COR-L47 (cell line): ENCODE data around the gene NSMF.
"Not testable (repeated sequence)": the region's sequence is repeated elsewhere in the genome, so short reads cannot be mapped to it uniquely, and the experiment has no call there.

Experiments
- DNase-seq: peaks from one replicate; lab custom pipeline; 2025; lab: John Stamatoyannopoulos, UW

Gene NSMF

GRCh38 chr9:137457406-137458193 is 1.5 kb downstream of the NSMF start:
- DNase-seq: peak; percentile 63

GRCh38 chr9:137456864-137457405 is 2.2 kb downstream of the NSMF start:
- DNase-seq: no peak

- DNase-seq: no peak
These were observed 2.9 kb downstream of the NSMF start for GRCh38 chr9:137456061-137456863.

- no peak for DNase-seq
These were observed 3.7 kb downstream of the NSMF start for GRCh38 chr9:137455359-137455991.

GRCh38 chr9:137454597-137455358 is 4.4 kb downstream of the NSMF start:
- no peak for DNase-seq

- DNase-seq: no peak
These were observed 5.0 kb downstream of the NSMF start for GRCh38 chr9:137454145-137454596.

GRCh38 chr9:137453643-137454081 is 5.5 kb downstream of the NSMF start:
- DNase-seq: no peak

- no peak for DNase-seq
These were observed 6.1 kb downstream of the NSMF start for GRCh38 chr9:137452761-137453642.

GRCh38 chr9:137452006-137452760 is 7.0 kb downstream of the NSMF start:
- DNase-seq: no peak

GRCh38 chr9:137451264-137452005 is 7.7 kb downstream of the NSMF start:
- DNase-seq: not testable (repeated sequence)

GRCh38 chr9:137450539-137451222 is 8.5 kb downstream of the NSMF start:
- DNase-seq: not testable (repeated sequence)

GRCh38 chr9:137449931-137450538 is 9.1 kb downstream of the NSMF start:
- no peak for DNase-seq

GRCh38 chr9:137449081-137449844 is 9.9 kb downstream of the NSMF start:
- no peak for DNase-seq

GRCh38 chr9:137448602-137448962 is 10.6 kb downstream of the NSMF start:
- DNase-seq: no peak

GRCh38 chr9:137447722-137448601 is 11.2 kb downstream of the NSMF start:
- DNase-seq: no peak

- DNase-seq: no peak
These were observed 12.2 kb downstream of the NSMF start for GRCh38 chr9:137446851-137447471.
